Bronchial epithelial cell (primary cell): ENCODE data around the gene UVRAG. TPM values are rescaled to one million over a fixed set of nuclear protein-coding genes. Genes with fewer than 3 reads are reported as not detected.

Experiments
- DNase-seq: peaks from one replicate; pipeline ENCODE4 v3.0.0-alpha.2; 2010; ENCODE audit warnings: low read depth
- FAIRE-seq: peaks from 2 replicates; lab custom pipeline; 2011; peaks lifted over from hg19 to GRCh38; lab: Jason Lieb, UNC
- H3K27me3 ChIP-seq: 2 replicates; pipeline ENCODE4 v1.5.1; 2011; ENCODE audit warnings: low read length; ENCODE audit not compliant: control insufficient read depth, insufficient read depth
- H3K36me3 ChIP-seq: 2 replicates; pipeline ENCODE4 v1.5.1; 2011; ENCODE audit warnings: low read length; ENCODE audit not compliant: control insufficient read depth, insufficient read depth
- H3K4me3 ChIP-seq: 2 replicates; pipeline ENCODE4 v1.5.1; 2011; ENCODE audit warnings: mild to moderate bottlenecking, low read depth, low read length, control low read depth
- CTCF ChIP-seq: IDR thresholded peaks from 2 replicates; pipeline ENCODE4 v1.5.1; 2011; ENCODE audit warnings: mild to moderate bottlenecking, moderate library complexity, low read length, control low read depth, inconsistent platforms; ENCODE audit not compliant: insufficient read depth, severe bottlenecking
- total RNA-seq: library from RNA; depleted of rRNA; stranded (reverse); fragments of >200 nt; gene quantifications from 2 replicates; pipeline ENCODE4 v1.2.1, GENCODE V29; 2014

UVRAG gene
- total RNA-seq, 1 donor from 2014 or later: 11.1 TPM

GRCh38 chr11:76184551-76184993, 369.6 kb downstream of the UVRAG start:
- Histone ChIP-seq H3K27me3 (no peaks in the 10 kb centered on the region), H3K36me3 (no peaks in the 10 kb centered on the region), H3K4me3 (no peak overlapping the region)
- no peak for TF ChIP-seq CTCF
- DNase-seq: no peak
- no peak for FAIRE-seq

- TF ChIP-seq CTCF: no peak
- Histone ChIP-seq H3K36me3 (no peaks in the 10 kb centered on the region), H3K4me3 (no peak overlapping the region), H3K27me3 (no peaks in the 10 kb centered on the region)
- DNase-seq (no peak), FAIRE-seq (no peak)
Measured at GRCh38 chr11:76185511-76185910, 370.5 kb downstream of the UVRAG start.

GRCh38 chr11:76185931-76186401, 371.0 kb downstream of the UVRAG start:
- Histone ChIP-seq H3K36me3 (no peaks in the 10 kb centered on the region), H3K4me3 (no peak overlapping the region), H3K27me3 (no peaks in the 10 kb centered on the region)
- DNase-seq: no peak
- TF ChIP-seq CTCF: no peak
- no peak for FAIRE-seq

GRCh38 chr11:76186776-76187279, 371.8 kb downstream of the UVRAG start:
- DNase-seq (no peak), FAIRE-seq (no peak)
- Histone ChIP-seq H3K4me3 (no peak overlapping the region), H3K36me3 (no peaks in the 10 kb centered on the region), H3K27me3 (no peaks in the 10 kb centered on the region)
- no peak for TF ChIP-seq CTCF

GRCh38 chr11:76188873-76189272, 373.9 kb downstream of the UVRAG start:
- FAIRE-seq: no peak
- no peaks in the 10 kb centered on the region for H3K36me3 ChIP-seq
- TF ChIP-seq CTCF: no peak

GRCh38 chr11:76189682-76190081, 374.7 kb downstream of the UVRAG start:
- Histone ChIP-seq H3K36me3 (no peaks in the 10 kb centered on the region), H3K4me3 (no peak overlapping the region), H3K27me3 (no peaks in the 10 kb centered on the region)
- FAIRE-seq (no peak), DNase-seq (no peak)
- TF ChIP-seq CTCF: no peak

More at GRCh38 chr11:76188873-76189272, 373.9 kb downstream of the UVRAG start:
- H3K27me3 ChIP-seq: no peaks in the 10 kb centered on the region
- DNase-seq: no peak
- no peak overlapping the region for H3K4me3 ChIP-seq
